HepG2 (cell line): Measurements from ENCODE around the gene TTLL6. TPM values are rescaled to one million over a fixed set of nuclear protein-coding genes. Genes with fewer than 3 reads are reported as not detected.

Experiments
- ATAC-seq: fragments of 200-7000 bp; cut with Tn5 transposase; 3 replicates; pipeline ENCODE4 v1.9.1; 2020; ENCODE audit warnings: mild to moderate bottlenecking, moderate library complexity
- BruUV-seq: library from RNA; stranded (reverse); fragments of 400-500 nt; replicated peaks from 2 replicates; lab custom pipeline; 2021; lab: Mats Ljungman, UMichigan
- CTCF ChIA-PET: fragments of 300-600 bp; formaldehyde crosslinking; extraction: SDS; loops from one replicate; lab custom pipeline; 2021; ENCODE audit warnings: low total read pairs, inconsistent platforms, low intra/inter-chr PET ratio; lab: Yijun Ruan, JAX
- POLR2A ChIA-PET: fragments of 350-600 bp; sonication (Branson Sonifier 250); formaldehyde crosslinking; loops from one replicate; lab custom pipeline; 2020; ENCODE audit warnings: antibody characterized with exemption, inconsistent platforms; lab: Yijun Ruan, JAX
- DNase-seq: peaks from one replicate; pipeline ENCODE4 v3.0.0-alpha.2; 2015; ENCODE audit warnings: low spot score
- FAIRE-seq: peaks from 3 replicates; lab custom pipeline; 2011; peaks lifted over from hg19 to GRCh38; lab: Jason Lieb, UNC
- H2AFZ ChIP-seq: one replicate; pipeline ENCODE4 v1.6.1; 2011; ENCODE audit warnings: low read length, inconsistent platforms
- H3K27ac ChIP-seq: fragments of 300-600 bp; 3 replicates; pipeline ENCODE4 v1.8.0; 2011; ENCODE audit warnings: mixed run types, mild to moderate bottlenecking, mixed read lengths, low read length, inconsistent platforms; ENCODE audit not compliant: insufficient read depth; ENCODE audit errors: extremely low read length
- H3K27me3 ChIP-seq, 2 experiments: fragments of 200-600 bp in 1 of 2; 2 replicates in 1 of 2; 3 replicates in 1 of 2; pipeline versions ENCODE4 v1.6.0 to v1.8.0; 2011; ENCODE audit warnings: low read length in 2 of 2, mild to moderate bottlenecking in 2 of 2, moderate library complexity in 2 of 2, inconsistent platforms in 1 of 2; ENCODE audit not compliant: insufficient read depth in 2 of 2, control insufficient read depth in 1 of 2
- H3K36me3 ChIP-seq, 2 experiments: fragments of 200-600 bp in 1 of 2; replicated peaks in 1 of 2; 2 replicates in 1 of 2; 3 replicates in 1 of 2; pipeline versions ENCODE4 v1.5.1 to v1.8.0; 2011; ENCODE audit warnings: low read length in 2 of 2, inconsistent platforms in 1 of 2; ENCODE audit not compliant: insufficient read depth in 2 of 2, control insufficient read depth in 1 of 2
- H3K4me1 ChIP-seq: 2 replicates; pipeline ENCODE4 v1.5.1; 2012; ENCODE audit warnings: low read length, inconsistent platforms; ENCODE audit not compliant: insufficient read depth
- H3K4me2 ChIP-seq: 2 replicates; pipeline ENCODE4 v1.6.0; 2011; ENCODE audit warnings: low read depth, low read length, inconsistent platforms
- H3K4me3 ChIP-seq, 3 experiments: fragments of 200-600 bp in 1 of 3; sonication (generic), shearing (Covaris generic) in 1 of 3; replicated peaks in 1 of 3; 2 replicates each; pipeline ENCODE4 v1.5.1; 2011 to 2016; ENCODE audit warnings: low read length in 3 of 3, inconsistent platforms in 2 of 3, low read depth in 2 of 3, mild to moderate bottlenecking in 2 of 3, control low read depth in 1 of 3, mixed read lengths in 1 of 3; ENCODE audit not compliant: insufficient read depth in 1 of 3
- H3K79me2 ChIP-seq: one replicate; pipeline ENCODE4 v1.6.1; 2011; ENCODE audit warnings: low read length, inconsistent platforms; ENCODE audit not compliant: insufficient read depth
- H3K9ac ChIP-seq: 2 replicates; pipeline ENCODE4 v1.6.0; 2011; ENCODE audit warnings: mild to moderate bottlenecking, low read depth, low read length, inconsistent platforms; ENCODE audit not compliant: insufficient read depth
- H3K9me3 ChIP-seq: 2 replicates; pipeline ENCODE4 v1.5.1; 2012; ENCODE audit warnings: mild to moderate bottlenecking, low read length
- H4K20me1 ChIP-seq: 2 replicates; pipeline ENCODE4 v1.6.0; 2011; ENCODE audit warnings: inconsistent platforms, mild to moderate bottlenecking, low read length, moderate library complexity; ENCODE audit not compliant: insufficient read depth
- ETV5 ChIP-seq: IDR thresholded peaks from 2 replicates; pipeline ENCODE4 v1.6.1; 2018; ENCODE audit warnings: missing biosample characterization, missing genetic modification reagents, inconsistent platforms, borderline replicate concordance
- RBM22 ChIP-seq: fragments of 200-400 bp; formaldehyde crosslinking; optimal IDR thresholded peaks from 2 replicates; pipeline ENCODE3; 2017; ENCODE audit warnings: mild to moderate bottlenecking, low read length, moderate library complexity
- SOX6 ChIP-seq, 2 experiments: fragments of 450-650 bp in 1 of 2; sonication (generic) in 1 of 2; formaldehyde crosslinking in 1 of 2; IDR thresholded peaks; 2 replicates each; pipeline versions ENCODE4 v1.4.0 to v1.6.1; 2017 to 2020; ENCODE audit warnings: antibody characterized with exemption in 1 of 2, mild to moderate bottlenecking in 1 of 2, missing genetic modification reagents in 1 of 2
- SP5 ChIP-seq: IDR thresholded peaks from 2 replicates; pipeline ENCODE4 v1.6.1; 2016; ENCODE audit warnings: low read depth, borderline replicate concordance
- ZNF496 ChIP-seq: sonication (generic); formaldehyde crosslinking; IDR thresholded peaks from 2 replicates; pipeline ENCODE4 v1.8.1; 2023; ENCODE audit warnings: mild to moderate bottlenecking, moderate library complexity, missing genetic modification reagents; ENCODE audit not compliant: insufficient replicate concordance
- ZSCAN21 ChIP-seq: sonication (generic); formaldehyde crosslinking; IDR thresholded peaks from 2 replicates; pipeline ENCODE4 v1.8.0; 2022; ENCODE audit warnings: mild to moderate bottlenecking, missing genetic modification reagents, moderate library complexity, borderline replicate concordance
- ZSCAN25 ChIP-seq: sonication (generic); formaldehyde crosslinking; IDR thresholded peaks from 2 replicates; pipeline ENCODE4 v1.8.0; 2022; ENCODE audit warnings: mild to moderate bottlenecking, missing genetic modification reagents
- WGBS: methylation state at CpG from one replicate; pipeline ENCODE4 v1.1.6; 2017; ENCODE audit warnings: low lambda C conversion rate; 5-methylcytosine and 5-hydroxymethylcytosine counted together
- in situ Hi-C: cut with HindIII; loops from 2 replicates; pipeline ENCODE4 v1.10.0; 2017; ENCODE audit warnings: low pct_unique_long_range_greater_than_20kb; ENCODE audit not compliant: extremely low pct_ligation_motif_present
- intact Hi-C: fragments of 100-400 bp; cut with micrococcal nuclease; formaldehyde crosslinking; loops from one replicate; pipeline ENCODE4 v1.10.0; 2022; ENCODE audit not compliant: unreplicated experiment
- polyA plus RNA-seq, 8 experiments: library from polyadenylated mRNA; depleted of rRNA in 3 of 8; stranded (reverse) in 7 of 8; unstranded in 1 of 8; fragments of >200 nt; fragmentation: Illumina TruSeq in 4 of 8; extraction: Trizol in 4 of 8; gene quantifications; 2 replicates each; pipeline versions ENCODE4 v1.2.1 to v1.2.3, GENCODE V29; 2011 to 2016; ENCODE audit warnings: low read depth in 4 of 8, missing spikeins in 1 of 8, mixed read lengths in 1 of 8; ENCODE audit not compliant: insufficient read depth in 1 of 8
- total RNA-seq, 5 experiments: library from RNA; depleted of rRNA; stranded (reverse); fragments of >200 nt; fragmentation: Illumina TruSeq; extraction: Trizol; gene quantifications; 2 replicates each; pipeline ENCODE4 v1.2.3, GENCODE V29; 2016; ENCODE audit warnings: low read depth in 1 of 5
- TF ChIP-seq, protein P1 (sequence below): sonication (generic); formaldehyde crosslinking; IDR thresholded peaks from 2 replicates; pipeline ENCODE4 v1.4.0; 2020; ENCODE audit warnings: missing genetic modification reagents
- TF ChIP-seq, protein P2 (sequence below): sonication (generic); formaldehyde crosslinking; IDR thresholded peaks from 2 replicates; pipeline ENCODE4 v1.4.0; 2020; ENCODE audit warnings: missing genetic modification reagents
- TF ChIP-seq, protein P3 (sequence below): sonication (generic); formaldehyde crosslinking; IDR thresholded peaks from 2 replicates; pipeline ENCODE4 v1.4.0; 2020; ENCODE audit warnings: missing genetic modification reagents, borderline replicate concordance

The TTLL6 gene
- total and polyA plus RNA-seq, 2 of the 13 experiments (the other 11 are each of a cell fraction or from before 2014, with no cell fraction given), result 0.04 to 0.08 TPM

DNA sequence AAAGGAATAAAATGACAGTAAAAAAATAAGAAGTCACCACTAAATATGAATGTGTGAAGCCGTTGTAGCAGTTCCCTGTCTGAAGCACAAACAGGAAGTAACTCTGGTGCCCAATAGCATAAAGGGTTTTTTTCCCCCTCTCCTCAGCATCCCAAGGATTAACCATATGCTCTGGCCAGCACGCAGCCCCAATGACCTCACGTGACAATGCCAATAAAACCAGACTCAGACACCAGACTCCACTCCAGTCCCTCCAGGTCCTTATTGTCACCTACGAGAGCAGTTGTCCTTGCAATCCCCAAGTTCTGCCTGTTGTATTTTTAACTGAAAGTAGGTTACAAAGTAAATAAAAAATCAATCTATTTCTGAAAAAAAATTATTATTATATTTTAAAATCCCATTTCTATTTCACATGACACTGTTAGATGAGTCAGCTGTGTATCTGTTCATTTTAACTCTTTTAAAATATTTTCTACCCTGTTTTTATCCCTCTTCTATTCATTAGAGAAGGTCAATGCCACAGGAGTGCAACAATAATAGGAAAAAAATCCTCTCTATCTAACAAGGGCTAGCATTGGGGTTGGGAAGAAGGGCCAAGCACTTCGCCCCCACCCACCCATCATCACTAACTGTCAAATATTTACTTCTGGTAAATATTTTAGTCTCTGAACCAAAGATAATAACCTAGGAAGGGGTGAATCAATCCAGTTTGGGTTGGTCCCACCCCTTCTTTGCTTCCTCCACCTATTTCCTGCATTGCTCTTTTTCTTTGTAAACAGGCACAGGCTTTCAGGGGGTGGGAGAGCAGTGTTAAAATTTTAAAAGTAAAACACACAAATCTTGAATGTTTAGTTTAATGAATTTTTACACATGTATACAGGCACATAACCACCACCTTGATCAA lies 101.3 kb downstream of the TTLL6 start:
- in situ Hi-C loops (no loop called here), intact Hi-C loops (no loop called here)
- Histone ChIP-seq H3K4me3 (no peak overlapping the region), H2AFZ (no peak overlapping the region), H3K27ac (no peak overlapping the region), H3K4me1 (peaks cover 11% of the 10 kb centered on the region), H3K36me3 (no peaks in the 10 kb centered on the region), H3K9me3 (no peaks in the 10 kb centered on the region), H3K27me3 (peaks cover 3 to 34% of the 10 kb centered on the region in 2 experiments; a peak in 4 of 5 replicates), H3K9ac (no peak overlapping the region), H3K79me2 (no peaks in the 10 kb centered on the region), H4K20me1 (no peaks in the 10 kb centered on the region), H3K4me2 (no peak overlapping the region)
- 2% methylated on average over 5 of the region's 5 CpGs for WGBS
- ChIA-PET CTCF (no interaction called here), POLR2A (no interaction called here)
- ATAC-seq, result no peak; the same call in 2 of the 3 replicates
- no peak for FAIRE-seq
- BruUV-seq, result no TSS peak
- DNase-seq, result peak; percentile 42
- TF ChIP-seq SOX6 (IDR thresholded peaks at IDR 0.05), result no peak
- peak; percentile 30; the same call in 1 of the 2 replicates for TF ChIP-seq SOX6 (CRISPR knock-in tag; IDR thresholded peaks at IDR 0.05)
- peak; percentile 36; the same call in 1 of the 2 replicates for TF ChIP-seq ETV5 (CRISPR knock-in tag)
- peak; percentile 76; the same call in 1 of the 2 replicates for TF ChIP-seq ZSCAN25
- TF ChIP-seq, protein P1, sequence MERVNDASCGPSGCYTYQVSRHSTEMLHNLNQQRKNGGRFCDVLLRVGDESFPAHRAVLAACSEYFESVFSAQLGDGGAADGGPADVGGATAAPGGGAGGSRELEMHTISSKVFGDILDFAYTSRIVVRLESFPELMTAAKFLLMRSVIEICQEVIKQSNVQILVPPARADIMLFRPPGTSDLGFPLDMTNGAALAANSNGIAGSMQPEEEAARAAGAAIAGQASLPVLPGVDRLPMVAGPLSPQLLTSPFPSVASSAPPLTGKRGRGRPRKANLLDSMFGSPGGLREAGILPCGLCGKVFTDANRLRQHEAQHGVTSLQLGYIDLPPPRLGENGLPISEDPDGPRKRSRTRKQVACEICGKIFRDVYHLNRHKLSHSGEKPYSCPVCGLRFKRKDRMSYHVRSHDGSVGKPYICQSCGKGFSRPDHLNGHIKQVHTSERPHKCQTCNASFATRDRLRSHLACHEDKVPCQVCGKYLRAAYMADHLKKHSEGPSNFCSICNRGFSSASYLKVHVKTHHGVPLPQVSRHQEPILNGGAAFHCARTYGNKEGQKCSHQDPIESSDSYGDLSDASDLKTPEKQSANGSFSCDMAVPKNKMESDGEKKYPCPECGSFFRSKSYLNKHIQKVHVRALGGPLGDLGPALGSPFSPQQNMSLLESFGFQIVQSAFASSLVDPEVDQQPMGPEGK, result peak; percentile 52; the same call in 1 of the 2 replicates
- TF ChIP-seq SP5 (CRISPR knock-in tag), result peak; percentile 70; the same call in 1 of the 2 replicates
- TF ChIP-seq, protein P2, sequence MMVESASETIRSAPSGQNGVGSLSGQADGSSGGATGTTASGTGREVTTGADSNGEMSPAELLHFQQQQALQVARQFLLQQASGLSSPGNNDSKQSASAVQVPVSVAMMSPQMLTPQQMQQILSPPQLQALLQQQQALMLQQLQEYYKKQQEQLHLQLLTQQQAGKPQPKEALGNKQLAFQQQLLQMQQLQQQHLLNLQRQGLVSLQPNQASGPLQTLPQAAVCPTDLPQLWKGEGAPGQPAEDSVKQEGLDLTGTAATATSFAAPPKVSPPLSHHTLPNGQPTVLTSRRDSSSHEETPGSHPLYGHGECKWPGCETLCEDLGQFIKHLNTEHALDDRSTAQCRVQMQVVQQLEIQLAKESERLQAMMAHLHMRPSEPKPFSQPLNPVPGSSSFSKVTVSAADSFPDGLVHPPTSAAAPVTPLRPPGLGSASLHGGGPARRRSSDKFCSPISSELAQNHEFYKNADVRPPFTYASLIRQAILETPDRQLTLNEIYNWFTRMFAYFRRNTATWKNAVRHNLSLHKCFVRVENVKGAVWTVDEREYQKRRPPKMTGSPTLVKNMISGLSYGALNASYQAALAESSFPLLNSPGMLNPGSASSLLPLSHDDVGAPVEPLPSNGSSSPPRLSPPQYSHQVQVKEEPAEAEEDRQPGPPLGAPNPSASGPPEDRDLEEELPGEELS, result peak; percentile 55
- TF ChIP-seq, protein P3, sequence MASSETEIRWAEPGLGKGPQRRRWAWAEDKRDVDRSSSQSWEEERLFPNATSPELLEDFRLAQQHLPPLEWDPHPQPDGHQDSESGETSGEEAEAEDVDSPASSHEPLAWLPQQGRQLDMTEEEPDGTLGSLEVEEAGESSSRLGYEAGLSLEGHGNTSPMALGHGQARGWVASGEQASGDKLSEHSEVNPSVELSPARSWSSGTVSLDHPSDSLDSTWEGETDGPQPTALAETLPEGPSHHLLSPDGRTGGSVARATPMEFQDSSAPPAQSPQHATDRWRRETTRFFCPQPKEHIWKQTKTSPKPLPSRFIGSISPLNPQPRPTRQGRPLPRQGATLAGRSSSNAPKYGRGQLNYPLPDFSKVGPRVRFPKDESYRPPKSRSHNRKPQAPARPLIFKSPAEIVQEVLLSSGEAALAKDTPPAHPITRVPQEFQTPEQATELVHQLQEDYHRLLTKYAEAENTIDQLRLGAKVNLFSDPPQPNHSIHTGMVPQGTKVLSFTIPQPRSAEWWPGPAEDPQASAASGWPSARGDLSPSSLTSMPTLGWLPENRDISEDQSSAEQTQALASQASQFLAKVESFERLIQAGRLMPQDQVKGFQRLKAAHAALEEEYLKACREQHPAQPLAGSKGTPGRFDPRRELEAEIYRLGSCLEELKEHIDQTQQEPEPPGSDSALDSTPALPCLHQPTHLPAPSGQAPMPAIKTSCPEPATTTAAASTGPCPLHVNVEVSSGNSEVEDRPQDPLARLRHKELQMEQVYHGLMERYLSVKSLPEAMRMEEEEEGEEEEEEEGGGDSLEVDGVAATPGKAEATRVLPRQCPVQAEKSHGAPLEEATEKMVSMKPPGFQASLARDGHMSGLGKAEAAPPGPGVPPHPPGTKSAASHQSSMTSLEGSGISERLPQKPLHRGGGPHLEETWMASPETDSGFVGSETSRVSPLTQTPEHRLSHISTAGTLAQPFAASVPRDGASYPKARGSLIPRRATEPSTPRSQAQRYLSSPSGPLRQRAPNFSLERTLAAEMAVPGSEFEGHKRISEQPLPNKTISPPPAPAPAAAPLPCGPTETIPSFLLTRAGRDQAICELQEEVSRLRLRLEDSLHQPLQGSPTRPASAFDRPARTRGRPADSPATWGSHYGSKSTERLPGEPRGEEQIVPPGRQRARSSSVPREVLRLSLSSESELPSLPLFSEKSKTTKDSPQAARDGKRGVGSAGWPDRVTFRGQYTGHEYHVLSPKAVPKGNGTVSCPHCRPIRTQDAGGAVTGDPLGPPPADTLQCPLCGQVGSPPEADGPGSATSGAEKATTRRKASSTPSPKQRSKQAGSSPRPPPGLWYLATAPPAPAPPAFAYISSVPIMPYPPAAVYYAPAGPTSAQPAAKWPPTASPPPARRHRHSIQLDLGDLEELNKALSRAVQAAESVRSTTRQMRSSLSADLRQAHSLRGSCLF (CRISPR knock-in tag), result 0 out of 2 replicates have a peak, but pooled peaks have one; percentile 23
- TF ChIP-seq ZSCAN21, result no peak
- TF ChIP-seq RBM22, result no peak
- no peak for TF ChIP-seq ZNF496
